IgD-negative memory B cell (primary cell): ENCODE measurements around the gene GDAP2. TPM values are rescaled to one million over a fixed set of nuclear protein-coding genes. Genes with fewer than 3 reads are reported as not detected.
"Not testable (repeated sequence)": the region's sequence is repeated elsewhere in the genome, so short reads cannot be mapped to it uniquely, and the experiment has no call there.

Experiments
- H3K27ac Mint-ChIP-seq, 3 donors: one replicate each; pipeline ENCODE4 v1.8.0; 2020 to 2022; ENCODE audit warnings: mild to moderate bottlenecking in 3 of 3, mixed read lengths in 3 of 3, moderate library complexity in 1 of 3
- H3K27me3 Mint-ChIP-seq: one replicate; pipeline ENCODE4 v1.8.0; 2021; ENCODE audit warnings: mixed read lengths
- H3K36me3 Mint-ChIP-seq: one replicate; pipeline ENCODE4 v1.8.0; 2020; ENCODE audit warnings: mild to moderate bottlenecking, mixed read lengths
- H3K4me1 Mint-ChIP-seq, 3 donors: one replicate each; pipeline ENCODE4 v1.8.0; 2020 to 2022; ENCODE audit warnings: mixed read lengths in 3 of 3, mild to moderate bottlenecking in 1 of 3
- H3K4me3 Mint-ChIP-seq, 4 donors: one replicate each; pipeline ENCODE4 v1.8.0; 2020 to 2022; ENCODE audit warnings: mild to moderate bottlenecking in 4 of 4, mixed read lengths in 4 of 4, moderate library complexity in 3 of 4
- H3K9me3 Mint-ChIP-seq, 3 donors: one replicate each; pipeline ENCODE4 v1.8.0; 2020 to 2021; ENCODE audit warnings: mixed read lengths in 3 of 3, mild to moderate bottlenecking in 1 of 3
- polyA plus RNA-seq: library from polyadenylated mRNA; unstranded; fragments of 300-500 nt; fragmentation: Illumina TruSeq; gene quantifications from one replicate; pipeline ENCODE4 v1.2.3, GENCODE V29; 2021

The GDAP2 gene
- polyA plus RNA-seq, 1 donor from 2014 or later = 11.6 TPM

DNA sequence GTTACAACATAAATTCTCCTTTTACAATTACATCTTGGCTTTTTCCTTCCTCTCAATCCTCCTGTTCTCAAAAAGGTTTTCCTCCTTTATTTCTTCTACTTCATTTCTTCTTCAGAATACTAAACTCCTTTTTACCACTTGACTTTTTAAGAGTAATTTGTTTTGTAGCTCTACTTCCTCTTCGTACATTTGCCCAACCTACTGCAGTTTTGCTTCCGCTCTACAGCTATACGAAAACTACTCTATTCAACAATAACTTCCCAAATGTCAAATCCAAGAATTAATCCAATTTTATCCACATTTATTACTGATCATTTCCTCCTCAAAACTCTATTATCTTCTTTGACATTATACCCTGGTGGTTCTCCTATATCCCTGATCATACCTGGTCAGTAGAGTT, 3.4 kb downstream of the GDAP2 start:
- H3K9me3 Mint-ChIP-seq = no peaks in the 10 kb centered on the region
- H3K27me3 Mint-ChIP-seq = no peaks in the 10 kb centered on the region
- peaks cover 28 to 34% (median 34%) of the 10 kb centered on the region in 3 donors for H3K4me1 Mint-ChIP-seq
- peak overlapping the region in 2 of 4 donors; percentile 63 to 81 for H3K4me3 Mint-ChIP-seq
- peak overlapping the region; percentile 9 to 79 (median 33) for H3K27ac Mint-ChIP-seq
- no peaks in the 10 kb centered on the region for H3K36me3 Mint-ChIP-seq

DNA sequence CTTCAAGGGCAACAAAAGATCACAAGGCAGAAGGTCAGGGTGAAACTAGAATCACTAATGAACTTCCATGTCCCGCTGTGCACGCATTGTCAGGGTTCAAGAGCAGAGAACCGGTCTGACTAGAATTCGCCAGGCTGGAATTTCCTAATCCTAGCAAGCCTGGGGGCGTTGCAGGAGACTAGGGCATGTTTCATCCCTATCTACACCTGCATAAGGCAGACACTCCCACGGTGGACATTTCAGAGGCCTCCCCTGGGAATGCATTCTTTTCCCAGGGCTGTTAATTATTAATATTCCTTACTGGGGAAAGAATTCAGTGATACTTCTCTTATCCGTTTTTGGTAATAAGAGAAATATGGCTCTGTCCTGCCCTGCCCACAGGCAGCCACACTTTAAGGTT, 6.7 kb downstream of the GDAP2 start:
- H3K27me3 Mint-ChIP-seq, H3K4me3 Mint-ChIP-seq, H3K9me3 Mint-ChIP-seq, H3K36me3 Mint-ChIP-seq, H3K27ac Mint-ChIP-seq: not testable (repeated sequence)
- peaks cover 7 to 14% (median 8%) of the 10 kb centered on the region in 3 donors for H3K4me1 Mint-ChIP-seq

DNA sequence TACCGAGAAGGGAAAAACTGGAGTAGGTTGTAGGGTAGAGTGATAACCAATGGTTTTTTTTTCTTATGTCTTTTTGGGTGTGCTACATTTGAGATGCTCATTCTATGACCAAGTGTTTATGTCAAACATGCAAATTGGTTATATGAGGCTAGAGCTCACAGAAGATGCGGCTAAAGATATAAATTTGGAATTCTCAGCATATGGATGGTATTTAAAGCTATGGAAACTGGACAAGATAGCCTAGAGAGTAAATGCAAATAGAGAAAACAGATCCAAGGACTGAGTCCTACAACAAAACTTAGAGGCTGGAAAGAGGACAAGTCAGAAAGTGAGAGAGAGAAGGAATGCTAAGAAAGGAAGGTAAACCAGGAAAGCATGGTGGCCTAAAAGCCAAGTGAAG, 7.4 kb downstream of the GDAP2 start:
- H3K27me3 Mint-ChIP-seq = no peaks in the 10 kb centered on the region
- peaks cover 8% of the 10 kb centered on the region for H3K36me3 Mint-ChIP-seq
- H3K27ac Mint-ChIP-seq = no peak overlapping the region
- peaks cover 7 to 9% (median 8%) of the 10 kb centered on the region in 3 donors for H3K4me1 Mint-ChIP-seq
- no peak overlapping the region for H3K4me3 Mint-ChIP-seq
- H3K9me3 Mint-ChIP-seq = no peaks in the 10 kb centered on the region

DNA sequence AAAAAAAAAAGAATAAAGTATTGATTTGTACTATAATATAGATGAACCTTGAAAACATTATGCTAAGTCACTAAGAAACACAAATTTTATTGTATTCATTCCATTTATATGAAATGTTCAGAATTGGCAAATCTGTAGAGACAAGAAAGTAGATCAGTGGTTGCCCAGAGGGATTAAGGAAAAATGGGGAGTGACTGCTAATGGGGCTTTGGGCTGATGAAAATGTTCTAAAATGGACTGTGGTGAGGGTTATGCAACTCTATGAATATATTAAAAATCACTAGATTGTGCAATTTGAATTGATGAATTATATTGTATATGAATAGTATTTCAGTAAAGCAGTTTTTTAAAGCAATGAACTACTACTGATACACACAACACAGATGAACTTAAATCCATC, 10.0 kb downstream of the GDAP2 start:
- peaks cover 0 to 3% (median 2%) of the 10 kb centered on the region in 3 donors for H3K4me1 Mint-ChIP-seq
- no peak overlapping the region for H3K4me3 Mint-ChIP-seq
- no peaks in the 10 kb centered on the region for H3K9me3 Mint-ChIP-seq
- H3K27ac Mint-ChIP-seq = no peak overlapping the region
- H3K27me3 Mint-ChIP-seq = no peaks in the 10 kb centered on the region
- H3K36me3 Mint-ChIP-seq = peaks cover 23% of the 10 kb centered on the region

DNA sequence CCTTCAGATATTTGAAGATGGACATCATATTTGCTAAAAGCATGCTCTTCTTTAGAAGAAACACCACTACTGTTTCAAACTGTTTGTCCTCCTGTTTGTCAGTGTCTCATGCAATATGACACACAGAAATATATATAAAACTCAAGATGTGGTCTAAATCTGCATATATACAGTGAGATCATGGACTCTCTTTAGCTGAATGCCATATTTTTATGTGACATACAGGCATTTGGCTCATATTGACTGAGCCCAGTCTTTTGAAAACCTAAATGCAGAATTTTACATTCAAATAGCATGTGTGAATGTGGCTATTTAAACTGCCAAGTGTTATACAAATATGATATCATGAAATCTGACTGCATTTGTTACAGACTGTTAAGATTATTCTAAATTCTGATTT, 18.4 kb downstream of the GDAP2 start:
- no peaks in the 10 kb centered on the region for H3K4me1 Mint-ChIP-seq
- H3K4me3 Mint-ChIP-seq = no peak overlapping the region
- H3K36me3 Mint-ChIP-seq = peaks cover 18% of the 10 kb centered on the region
- no peaks in the 10 kb centered on the region for H3K27me3 Mint-ChIP-seq
- H3K9me3 Mint-ChIP-seq = no peaks in the 10 kb centered on the region
- H3K27ac Mint-ChIP-seq = no peak overlapping the region

DNA sequence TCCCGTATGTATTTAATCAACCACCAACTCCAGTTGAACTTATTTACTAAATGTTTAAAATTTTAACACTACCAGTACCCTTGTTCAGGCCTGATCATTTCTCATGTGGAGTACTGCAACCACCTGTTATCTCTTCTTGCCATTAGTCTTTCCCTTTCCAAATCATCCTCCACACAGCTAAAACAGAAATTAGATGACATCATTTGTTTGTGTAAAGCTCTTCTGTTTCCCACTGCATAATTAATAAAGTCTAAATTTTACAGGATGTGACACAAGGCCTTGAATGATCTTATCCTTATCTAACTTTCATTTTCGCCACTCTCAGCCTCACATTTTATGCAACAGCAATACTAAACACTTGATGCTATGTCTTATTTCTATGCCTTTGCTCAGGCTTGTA, 24.4 kb downstream of the GDAP2 start:
- Mint-ChIP-seq H3K9me3 (no peaks in the 10 kb centered on the region), H3K27ac (no peak overlapping the region), H3K36me3 (peaks cover 21% of the 10 kb centered on the region), H3K4me3 (no peak overlapping the region), H3K4me1 (no peaks in the 10 kb centered on the region), H3K27me3 (no peaks in the 10 kb centered on the region)

DNA sequence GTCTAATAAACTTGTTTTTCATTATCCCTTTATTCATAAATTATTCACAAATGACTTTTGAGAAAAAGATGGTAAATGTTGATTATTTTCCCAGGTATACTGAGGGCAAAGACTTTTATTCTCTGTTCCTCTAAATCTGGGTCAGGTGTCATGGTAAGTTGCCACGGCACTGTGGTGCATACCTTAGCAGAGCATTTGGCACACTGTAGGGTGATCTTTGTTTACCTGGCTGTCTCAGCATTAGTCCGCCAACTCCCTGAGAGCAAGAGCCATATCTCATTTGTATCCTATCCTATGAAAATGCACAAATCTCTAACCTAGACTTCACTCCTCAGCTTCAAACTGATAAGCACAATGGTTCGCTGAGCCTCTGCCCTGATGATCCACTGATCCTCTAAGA, 24.9 kb downstream of the GDAP2 start:
- no peak overlapping the region for H3K27ac Mint-ChIP-seq
- no peak overlapping the region for H3K4me3 Mint-ChIP-seq
- no peaks in the 10 kb centered on the region for H3K4me1 Mint-ChIP-seq
- H3K36me3 Mint-ChIP-seq = peaks cover 21% of the 10 kb centered on the region
- H3K9me3 Mint-ChIP-seq = no peaks in the 10 kb centered on the region
- no peaks in the 10 kb centered on the region for H3K27me3 Mint-ChIP-seq

DNA sequence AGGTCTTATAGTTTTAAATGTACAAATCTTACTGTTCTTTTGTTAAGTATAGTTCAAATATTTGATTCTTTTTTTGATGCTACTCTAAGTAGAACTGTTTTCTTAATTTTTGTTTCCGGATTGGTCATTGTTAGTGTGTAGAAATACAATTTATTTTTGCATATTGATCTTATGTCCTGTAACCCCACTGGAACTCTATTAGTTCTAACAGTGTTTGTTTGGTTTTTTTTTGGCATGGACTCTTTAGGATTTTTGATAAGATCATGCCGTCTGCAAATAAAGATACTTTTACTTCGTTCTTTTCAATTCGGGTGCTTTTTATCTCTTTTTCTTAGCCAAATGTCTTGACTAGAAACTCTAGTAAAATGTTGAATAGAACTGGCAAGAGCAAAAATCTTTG, 26.5 kb downstream of the GDAP2 start:
- H3K27me3 Mint-ChIP-seq = no peaks in the 10 kb centered on the region

DNA sequence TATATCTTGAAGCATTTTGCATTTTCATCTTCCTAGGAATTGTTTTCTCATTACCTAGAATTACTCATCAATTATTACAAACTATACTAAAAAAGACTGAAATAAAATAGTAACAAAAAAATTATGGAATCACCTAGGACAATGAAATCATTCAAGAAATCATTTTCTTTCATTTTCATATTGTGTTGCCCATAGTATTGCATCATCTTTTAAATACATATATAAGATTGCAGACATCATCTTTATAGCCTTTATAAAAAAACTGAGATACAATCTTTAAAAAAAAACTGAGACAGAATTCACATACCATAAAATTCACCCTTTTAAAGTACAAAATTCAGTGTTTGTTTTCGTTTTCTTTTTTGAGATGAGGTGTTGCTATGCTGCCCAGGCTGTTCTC, 29.6 kb downstream of the GDAP2 start:
- H3K4me3 Mint-ChIP-seq = no peak overlapping the region
- H3K27ac Mint-ChIP-seq = no peak overlapping the region
- no peaks in the 10 kb centered on the region for H3K27me3 Mint-ChIP-seq
- H3K36me3 Mint-ChIP-seq = peaks cover 15% of the 10 kb centered on the region
- H3K4me1 Mint-ChIP-seq = peaks cover 0 to 3% (median 0%) of the 10 kb centered on the region in 3 donors
- H3K9me3 Mint-ChIP-seq = no peaks in the 10 kb centered on the region

More for the DNA sequence above, 26.5 kb downstream of the GDAP2 start:
- no peaks in the 10 kb centered on the region for H3K4me1 Mint-ChIP-seq
- peaks cover 21% of the 10 kb centered on the region for H3K36me3 Mint-ChIP-seq
- H3K4me3 Mint-ChIP-seq = no peak overlapping the region
- no peaks in the 10 kb centered on the region for H3K9me3 Mint-ChIP-seq
- H3K27ac Mint-ChIP-seq = no peak overlapping the region

DNA sequence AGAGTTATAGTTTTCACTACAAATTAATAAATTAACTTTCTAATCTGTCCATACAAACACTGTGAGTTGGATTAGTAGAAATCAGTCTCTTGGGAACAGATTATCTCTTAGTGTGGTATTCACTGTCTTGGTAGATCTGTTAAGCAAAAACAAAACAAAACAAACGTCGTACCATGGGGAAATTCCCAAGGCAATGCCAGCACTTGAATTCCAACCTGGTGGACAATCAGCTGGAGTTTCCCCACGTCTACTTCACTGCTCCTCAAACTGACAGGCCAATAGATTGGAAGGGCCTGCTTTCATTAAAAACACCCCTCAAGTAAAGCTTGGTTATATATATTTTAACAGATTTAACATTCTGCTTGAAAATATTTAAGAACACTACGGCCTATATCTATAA, 31.9 kb downstream of the GDAP2 start:
- Mint-ChIP-seq H3K4me3 (no peak overlapping the region), H3K27me3 (no peaks in the 10 kb centered on the region), H3K36me3 (peaks cover 9% of the 10 kb centered on the region), H3K27ac (no peak overlapping the region), H3K9me3 (no peaks in the 10 kb centered on the region), H3K4me1 (peaks cover 0 to 3% (median 0%) of the 10 kb centered on the region in 3 donors)

DNA sequence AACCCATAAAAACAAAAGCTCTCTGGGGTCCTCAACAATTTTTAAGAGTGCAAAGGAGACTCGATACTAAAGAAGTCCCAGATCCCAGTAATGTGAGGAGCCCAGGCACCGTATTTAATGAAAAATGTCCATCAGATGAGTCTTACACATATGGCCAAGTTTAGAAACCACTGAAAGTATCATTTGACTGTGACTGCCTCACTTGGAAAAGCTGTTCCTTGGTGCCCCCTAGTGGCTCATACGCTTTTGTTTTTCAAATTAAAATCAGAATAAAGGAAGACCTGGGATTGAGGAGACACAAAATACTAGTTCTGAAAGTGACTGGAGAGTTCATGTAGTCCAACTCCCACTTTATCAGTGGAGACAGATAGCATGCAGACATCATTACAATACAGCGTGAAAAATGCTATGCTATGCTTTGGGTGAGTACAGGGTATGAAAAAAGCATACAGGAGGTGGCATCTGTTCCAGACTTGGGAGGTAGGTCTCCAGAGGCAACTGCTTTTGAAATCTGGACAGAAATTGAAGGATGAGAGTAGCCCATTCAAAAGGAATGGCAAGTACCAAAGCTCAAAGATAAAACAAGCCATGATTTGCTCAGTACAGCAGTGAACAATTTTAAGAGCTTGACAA, 33.8 kb downstream of the GDAP2 start:
- Mint-ChIP-seq H3K36me3 (peaks cover 3% of the 10 kb centered on the region), H3K27me3 (no peaks in the 10 kb centered on the region)

DNA sequence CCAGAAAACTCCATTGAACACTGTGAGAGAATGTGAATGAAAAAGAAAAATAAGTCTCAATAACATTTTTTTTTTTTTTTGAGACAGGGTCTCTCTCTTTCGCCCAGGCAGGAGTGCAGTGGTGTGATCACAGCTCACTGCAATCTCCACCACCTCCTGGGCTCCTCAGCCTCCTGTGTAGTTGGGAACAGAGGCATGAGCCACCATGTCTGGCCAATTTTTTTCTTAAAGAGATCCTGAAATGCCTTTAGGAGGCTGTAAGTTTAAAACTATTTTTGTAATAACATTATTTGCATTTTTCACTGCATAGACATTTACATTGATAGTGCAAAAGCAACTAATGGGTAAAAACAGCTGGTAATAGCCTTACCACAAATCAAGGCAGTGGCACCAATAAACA, 35.3 kb downstream of the GDAP2 start:
- H3K36me3 Mint-ChIP-seq = peaks cover 6% of the 10 kb centered on the region
- H3K27me3 Mint-ChIP-seq = no peaks in the 10 kb centered on the region
- H3K9me3 Mint-ChIP-seq = no peaks in the 10 kb centered on the region
- H3K27ac Mint-ChIP-seq = no peak overlapping the region
- no peak overlapping the region for H3K4me3 Mint-ChIP-seq
- H3K4me1 Mint-ChIP-seq = peaks cover 0 to 3% (median 0%) of the 10 kb centered on the region in 3 donors

More for the DNA sequence above, 33.8 kb downstream of the GDAP2 start:
- Mint-ChIP-seq H3K4me1 (peaks cover 0 to 3% (median 0%) of the 10 kb centered on the region in 3 donors), H3K9me3 (no peaks in the 10 kb centered on the region), H3K4me3 (no peak overlapping the region), H3K27ac (peak overlapping the region in 1 of 3 donors; percentile 4)

DNA sequence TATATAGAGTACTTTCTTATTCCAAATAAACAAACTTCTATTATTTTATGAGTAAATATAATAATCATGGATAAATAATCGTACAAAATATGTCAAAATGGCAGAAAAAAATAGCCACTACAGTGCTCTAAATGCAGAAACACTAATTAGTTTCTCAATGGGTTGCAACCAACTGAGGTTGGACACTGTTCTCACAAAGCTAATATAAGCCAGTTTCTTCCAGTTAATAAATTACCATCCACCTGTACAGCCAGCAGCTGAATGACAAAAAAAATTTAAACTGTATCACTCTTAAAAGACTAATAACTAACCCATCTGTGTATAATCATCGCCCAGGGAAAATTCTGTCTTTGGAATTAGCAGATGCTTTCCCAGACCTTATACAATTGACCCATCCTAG, 36.9 kb downstream of the GDAP2 start:
- H3K4me1 Mint-ChIP-seq = peaks cover 0 to 3% (median 0%) of the 10 kb centered on the region in 3 donors
- H3K27ac Mint-ChIP-seq = no peak overlapping the region
- H3K27me3 Mint-ChIP-seq = no peaks in the 10 kb centered on the region
- H3K9me3 Mint-ChIP-seq = no peaks in the 10 kb centered on the region
- H3K4me3 Mint-ChIP-seq = no peak overlapping the region
- peaks cover 6% of the 10 kb centered on the region for H3K36me3 Mint-ChIP-seq

DNA sequence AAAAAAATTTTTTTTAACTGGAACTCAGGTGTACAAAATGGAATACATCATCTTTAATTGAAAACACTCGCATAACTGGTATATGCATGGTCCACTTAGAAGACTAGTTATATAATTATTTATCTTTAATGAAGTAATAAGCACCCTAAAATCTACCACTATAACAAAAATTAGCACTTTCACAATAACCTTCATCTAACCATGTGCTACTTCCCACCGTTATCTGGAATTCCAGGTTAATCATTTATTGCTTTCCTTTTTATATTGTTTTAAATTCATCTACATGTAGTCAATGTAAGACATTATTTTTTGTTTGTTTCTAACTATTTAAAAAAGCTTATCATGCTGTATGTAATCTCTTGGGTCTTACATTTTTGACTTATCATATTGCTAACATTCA, 39.0 kb downstream of the GDAP2 start:
- Mint-ChIP-seq H3K4me1 (peaks cover 0 to under 1% (median 0%) of the 10 kb centered on the region in 3 donors), H3K27ac (no peak overlapping the region), H3K4me3 (no peak overlapping the region), H3K9me3 (no peaks in the 10 kb centered on the region), H3K27me3 (no peaks in the 10 kb centered on the region), H3K36me3 (peaks cover 6% of the 10 kb centered on the region)

DNA sequence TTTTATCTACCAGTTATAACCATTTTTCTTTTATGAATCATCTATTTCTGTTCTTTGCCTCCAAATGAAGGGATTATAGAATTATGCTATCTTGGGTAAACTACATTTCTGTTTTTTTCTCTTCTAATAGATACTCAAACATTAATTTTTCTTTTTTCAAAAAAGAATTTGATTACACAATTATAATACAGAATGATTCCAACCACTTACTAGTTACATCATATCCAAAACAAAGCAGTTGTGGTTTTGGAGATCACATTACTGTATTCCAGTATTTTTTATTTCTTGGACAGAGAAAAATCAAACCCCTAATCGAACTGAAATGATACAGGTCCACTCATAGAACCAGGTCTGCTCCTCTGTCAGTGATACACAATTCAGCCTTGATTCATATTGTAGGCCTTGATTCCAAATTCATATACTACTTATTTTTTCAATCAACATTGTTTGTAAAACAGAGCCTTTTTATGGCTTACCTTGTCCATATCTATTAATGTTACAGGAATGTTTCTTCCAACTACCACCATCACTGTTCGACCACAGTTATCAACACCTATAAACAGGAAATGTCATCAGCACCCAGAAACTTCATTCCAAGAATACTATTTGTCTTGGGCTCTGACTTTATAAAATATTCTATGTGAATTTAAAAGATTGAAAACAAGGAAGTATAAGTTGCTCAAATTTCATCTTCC, 43.2 kb downstream of the GDAP2 start:
- peaks cover 8% of the 10 kb centered on the region for H3K36me3 Mint-ChIP-seq

DNA sequence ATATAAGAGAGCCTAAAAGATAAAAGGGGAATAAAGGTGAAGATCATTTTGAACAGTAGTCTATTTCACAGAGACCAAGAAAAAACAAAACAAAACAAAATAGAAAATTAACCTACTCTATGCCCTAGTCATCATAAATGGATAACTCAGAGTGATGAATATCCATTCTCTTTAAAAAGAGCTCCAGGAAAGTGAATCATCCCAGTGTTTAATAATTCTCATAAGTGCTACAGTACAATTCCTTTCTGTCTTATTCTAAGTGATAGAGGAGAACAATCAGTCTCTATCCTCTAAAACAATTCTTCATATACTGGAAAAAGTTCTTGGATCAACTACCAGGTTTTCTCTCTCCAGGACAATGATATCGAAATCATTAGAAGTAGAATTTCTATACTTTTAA, 45.8 kb downstream of the GDAP2 start:
- H3K27ac Mint-ChIP-seq = no peak overlapping the region
- H3K4me3 Mint-ChIP-seq = no peak overlapping the region
- no peaks in the 10 kb centered on the region for H3K4me1 Mint-ChIP-seq
- H3K9me3 Mint-ChIP-seq = no peaks in the 10 kb centered on the region
- H3K36me3 Mint-ChIP-seq = peaks cover 4% of the 10 kb centered on the region
- H3K27me3 Mint-ChIP-seq = no peaks in the 10 kb centered on the region

More for the DNA sequence above, 43.2 kb downstream of the GDAP2 start:
- H3K9me3 Mint-ChIP-seq = no peaks in the 10 kb centered on the region
- no peak overlapping the region for H3K27ac Mint-ChIP-seq
- H3K4me1 Mint-ChIP-seq = no peaks in the 10 kb centered on the region
- no peaks in the 10 kb centered on the region for H3K27me3 Mint-ChIP-seq
- no peak overlapping the region for H3K4me3 Mint-ChIP-seq
